Measurements from ENCODE around the gene ZNF385A.

The ZNF385A gene

GRCh38 chr12:54373649-54374561, 10.6 kb downstream of the ZNF385A start:
- DNase-seq (ENCODE audit: low spot score), result no peak

GRCh38 chr12:54372113-54372806, 12.3 kb downstream of the ZNF385A start:
- DNase-seq (ENCODE audit: low spot score), result no peak

- no peak for DNase-seq (ENCODE audit: low spot score)
Observed at GRCh38 chr12:54371328-54372112, 13.0 kb downstream of the ZNF385A start.

GRCh38 chr12:54370171-54370730, 14.3 kb downstream of the ZNF385A start:
- no peak for DNase-seq (ENCODE audit: low spot score)

- DNase-seq (ENCODE audit: low spot score), result no peak
Observed at GRCh38 chr12:54369597-54370131, 14.9 kb downstream of the ZNF385A start.

GRCh38 chr12:54368709-54369596, 15.6 kb downstream of the ZNF385A start:
- peak; percentile 89 for DNase-seq (ENCODE audit: low spot score)

GRCh38 chr12:54368025-54368708, 16.4 kb downstream of the ZNF385A start:
- no peak for DNase-seq (ENCODE audit: low spot score)

GRCh38 chr12:54364413-54364812, 20.1 kb downstream of the ZNF385A start, which contains the start of gene GPR84:
Gene GPR84 (minus strand): TSS chr12:54364486. CDS start chr12:54363851, 635 bp downstream.
- DNase-seq (ENCODE audit: low spot score), result no peak

- no peak for DNase-seq (ENCODE audit: low spot score)
Observed at GRCh38 chr12:54363618-54364017, 20.9 kb downstream of the ZNF385A start.

GRCh38 chr12:54363047-54363446, 21.5 kb downstream of the ZNF385A start:
- no peak for DNase-seq (ENCODE audit: low spot score)

GRCh38 chr12:54360717-54361456, 23.6 kb downstream of the ZNF385A start:
- DNase-seq (ENCODE audit: low spot score), result peak; percentile 41

- no peak for DNase-seq (ENCODE audit: low spot score)
Observed at GRCh38 chr12:54359762-54360351, 24.7 kb downstream of the ZNF385A start.

- peak; percentile 97 for DNase-seq (ENCODE audit: low spot score)
Observed at GRCh38 chr12:54358945-54359761, 25.4 kb downstream of the ZNF385A start.

GRCh38 chr12:54358191-54358944, 26.2 kb downstream of the ZNF385A start:
- DNase-seq (ENCODE audit: low spot score), result peak; percentile 45

GRCh38 chr12:54357506-54358190, 26.9 kb downstream of the ZNF385A start:
- no peak for DNase-seq (ENCODE audit: low spot score)

- no peak for DNase-seq (ENCODE audit: low spot score)
Observed at GRCh38 chr12:54356951-54357356, 27.6 kb downstream of the ZNF385A start.

- no peak for DNase-seq (ENCODE audit: low spot score)
Observed at GRCh38 chr12:54356228-54356627, 28.3 kb downstream of the ZNF385A start.
